K562 (cell line): ENCODE data around the gene HEY2. TPM values are rescaled to one million over a fixed set of nuclear protein-coding genes. Genes with fewer than 3 reads are reported as not detected.
A peak's percentile ranks its signal among the peaks of the same experiment; 100 is the strongest.

Experiments
- ATF3 ChIP-seq, 2 experiments: fragments of 450-650 bp in 1 of 2; sonication (generic) in 1 of 2; formaldehyde crosslinking in 1 of 2; IDR thresholded peaks in 1 of 2; conservative IDR thresholded peaks in 1 of 2; 2 replicates each; pipeline versions ENCODE4 v1.6.1 to v1.8.1; 2016 to 2023; ENCODE audit warnings: mild to moderate bottlenecking in 2 of 2, moderate library complexity in 2 of 2, inconsistent platforms in 1 of 2, missing genetic modification reagents in 1 of 2
- ATF7 ChIP-seq: fragments of 450-650 bp; IDR thresholded peaks from 2 replicates; pipeline ENCODE4 v1.7.1; 2014; ENCODE audit warnings: mild to moderate bottlenecking, moderate library complexity
- COPS2 ChIP-seq: fragments of 450-650 bp; conservative IDR thresholded peaks from 2 replicates; pipeline ENCODE4 v1.6.1; 2016; ENCODE audit warnings: mild to moderate bottlenecking, moderate library complexity
- CUX1 ChIP-seq: fragments of 200-800 bp; sonication (Bioruptor generic); IDR thresholded peaks from 2 replicates; pipeline ENCODE4 v1.6.1; 2016; ENCODE audit warnings: missing genetic modification characterization, missing compliant biosample characterization
- GABPA ChIP-seq: fragments of 200-800 bp; sonication (Bioruptor generic); conservative IDR thresholded peaks from 2 replicates; pipeline ENCODE4 v1.6.1; 2016; ENCODE audit warnings: low read depth, missing genetic modification characterization, missing compliant biosample characterization
- GABPB1 ChIP-seq: sonication (generic); formaldehyde crosslinking; IDR thresholded peaks from 2 replicates; pipeline ENCODE4 v1.8.0; 2022; ENCODE audit warnings: mild to moderate bottlenecking, missing genetic modification reagents
- HNRNPLL ChIP-seq: fragments of 200-400 bp; formaldehyde crosslinking; IDR thresholded peaks from 2 replicates; pipeline ENCODE4 v1.6.1; 2017; ENCODE audit warnings: low read length, low read depth, mild to moderate bottlenecking; ENCODE audit not compliant: poor library complexity, severe bottlenecking
- KAT2B ChIP-seq: IDR thresholded peaks from one replicate; pipeline ENCODE4 v1.6.1; 2012; ENCODE audit warnings: low read depth, mild to moderate bottlenecking, control low read depth, inconsistent platforms, low read length, moderate library complexity
- MAFK ChIP-seq: IDR thresholded peaks from 2 replicates; pipeline ENCODE4 v1.6.1; 2011; ENCODE audit warnings: low read length, improper control_type of control experiment
- RBM17 ChIP-seq: fragments of 200-400 bp; formaldehyde crosslinking; IDR thresholded peaks from 2 replicates; pipeline ENCODE4 v1.6.1; 2017; ENCODE audit warnings: low read depth, mild to moderate bottlenecking, low read length, borderline replicate concordance
- RCOR1 ChIP-seq, 2 experiments: IDR thresholded peaks; 2 replicates each; pipeline ENCODE4 v1.6.1; 2012; ENCODE audit warnings: low read depth in 2 of 2, low read length in 2 of 2, borderline replicate concordance in 1 of 2, improper control_type of control experiment in 1 of 2
- TARDBP ChIP-seq: fragments of 450-650 bp; IDR thresholded peaks from 2 replicates; pipeline ENCODE4 v1.6.1; 2016
- ZFPM2 ChIP-seq: fragments of 250-450 bp; sonication (Bioruptor Pico); IDR thresholded peaks from 2 replicates; pipeline ENCODE4 v1.5.1; 2022; ENCODE audit warnings: mild to moderate bottlenecking
- ZNF134 ChIP-seq: fragments of 250-450 bp; sonication (Bioruptor Pico); conservative IDR thresholded peaks from 2 replicates; pipeline ENCODE4 v1.4.0; 2020
- ZNF57 ChIP-seq: fragments of 450-650 bp; formaldehyde crosslinking; IDR thresholded peaks from 2 replicates; pipeline ENCODE4 v1.4.0; 2020; ENCODE audit warnings: mild to moderate bottlenecking, moderate library complexity
- ZNF76 ChIP-seq: fragments of 250-450 bp; sonication (Bioruptor Pico); IDR thresholded peaks from 2 replicates; pipeline ENCODE4 v1.4.0; 2020; ENCODE audit warnings: mild to moderate bottlenecking, moderate library complexity, borderline replicate concordance
- polyA plus RNA-seq, 8 experiments: library from polyadenylated mRNA; depleted of rRNA in 4 of 8; stranded (reverse) in 5 of 8; unstranded in 3 of 8; fragments of >200 nt; fragmentation: Nextera tagmentation in 2 of 8; fragmentation: Illumina TruSeq in 1 of 8; extraction: Ambion mirVana in 2 of 8; extraction: Trizol in 1 of 8; gene quantifications; 2 replicates each; pipeline versions ENCODE4 v1.2.1 to v1.2.3, GENCODE V29; 2011 to 2014; ENCODE audit warnings: inconsistent platforms in 1 of 8, missing spikeins in 1 of 8
- total RNA-seq, 7 experiments: library from RNA; depleted of rRNA in 6 of 7; stranded (reverse); fragments of >200 nt in 6 of 7; fragmentation: Illumina TruSeq in 2 of 7; extraction: Trizol in 2 of 7; gene quantifications; 2 replicates each; pipeline versions ENCODE4 v1.2.1 to v1.2.3, GENCODE V29; 2011 to 2021; ENCODE audit warnings: low replicate concordance in 1 of 7
- TF ChIP-seq, protein P1 (sequence below): sonication (generic); formaldehyde crosslinking; IDR thresholded peaks from 2 replicates; pipeline ENCODE4 v1.8.1; 2023; ENCODE audit warnings: mild to moderate bottlenecking, missing genetic modification reagents, moderate library complexity
- TF ChIP-seq, protein P2 (sequence below), 2 experiments: fragments of 450-650 bp in 1 of 2; sonication (generic) in 1 of 2; formaldehyde crosslinking; conservative IDR thresholded peaks; 2 replicates each; pipeline versions ENCODE4 v1.4.0 to v1.8.1; 2020 to 2022; ENCODE audit warnings: mild to moderate bottlenecking in 1 of 2, missing genetic modification reagents in 1 of 2

HEY2 gene
- total and polyA plus RNA-seq, 9 of the 15 experiments (the other 6 are each of a cell fraction or from before 2014, with no cell fraction given), result 0.03 to 0.07 (median 0.06) TPM; not detected in 5

GRCh38 chr6:125790358-125791150, 41.1 kb downstream of the HEY2 start, which contains the start of gene NCOA7 (continued):
- TF ChIP-seq, protein P1, sequence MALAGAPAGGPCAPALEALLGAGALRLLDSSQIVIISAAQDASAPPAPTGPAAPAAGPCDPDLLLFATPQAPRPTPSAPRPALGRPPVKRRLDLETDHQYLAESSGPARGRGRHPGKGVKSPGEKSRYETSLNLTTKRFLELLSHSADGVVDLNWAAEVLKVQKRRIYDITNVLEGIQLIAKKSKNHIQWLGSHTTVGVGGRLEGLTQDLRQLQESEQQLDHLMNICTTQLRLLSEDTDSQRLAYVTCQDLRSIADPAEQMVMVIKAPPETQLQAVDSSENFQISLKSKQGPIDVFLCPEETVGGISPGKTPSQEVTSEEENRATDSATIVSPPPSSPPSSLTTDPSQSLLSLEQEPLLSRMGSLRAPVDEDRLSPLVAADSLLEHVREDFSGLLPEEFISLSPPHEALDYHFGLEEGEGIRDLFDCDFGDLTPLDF (CRISPR knock-in tag), result peak; percentile 56; the same call in 1 of the 2 replicates
- TF ChIP-seq COPS2, result no peak
- no peak for TF ChIP-seq GABPA (tag)
- TF ChIP-seq TARDBP, result no peak
- 0 out of 2 replicates have a peak, but pooled peaks have one; percentile 61 for TF ChIP-seq ZFPM2 (CRISPR knock-in tag)
- TF ChIP-seq RBM17, result no peak
- TF ChIP-seq ZNF57 (CRISPR knock-in tag), result no peak
- no peak for TF ChIP-seq ATF3 (IDR thresholded peaks at IDR 0.05)
- TF ChIP-seq ATF3 (CRISPR knock-in tag; conservative IDR thresholded peaks at IDR 0.05), result no peak
- peak; percentile 37 to 53; a peak in 2 of 4 replicates for TF ChIP-seq RCOR1 (IDR thresholded peaks at IDR 0.05; ENCODE audit: borderline replicate concordance in 1 of 2, low read depth in 2 of 2, low read length in 2 of 2)
- TF ChIP-seq MAFK, result no peak
- peak; percentile 48 for TF ChIP-seq HNRNPLL
- TF ChIP-seq, protein P2, sequence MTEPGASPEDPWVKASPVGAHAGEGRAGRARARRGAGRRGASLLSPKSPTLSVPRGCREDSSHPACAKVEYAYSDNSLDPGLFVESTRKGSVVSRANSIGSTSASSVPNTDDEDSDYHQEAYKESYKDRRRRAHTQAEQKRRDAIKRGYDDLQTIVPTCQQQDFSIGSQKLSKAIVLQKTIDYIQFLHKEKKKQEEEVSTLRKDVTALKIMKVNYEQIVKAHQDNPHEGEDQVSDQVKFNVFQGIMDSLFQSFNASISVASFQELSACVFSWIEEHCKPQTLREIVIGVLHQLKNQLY (CRISPR knock-in tag; conservative IDR thresholded peaks at IDR 0.05), result no peak
- no peak for TF ChIP-seq KAT2B
- TF ChIP-seq GABPB1 (CRISPR knock-in tag), result no peak
- no peak for TF ChIP-seq CUX1 (CRISPR knock-in tag)
- TF ChIP-seq ATF7, result peak; percentile 54; the same call in 1 of the 2 replicates
- 0 out of 2 replicates have a peak, but pooled peaks have one; percentile 20 for TF ChIP-seq ZNF134 (CRISPR knock-in tag)
- TF ChIP-seq ZNF76 (CRISPR knock-in tag), result 0 out of 2 replicates have a peak, but pooled peaks have one; percentile 22
